ENCODE data around the gene FGR. TPM values are rescaled to one million over a fixed set of nuclear protein-coding genes. Genes with fewer than 3 reads are reported as not detected.
A peak's percentile ranks its signal among the peaks of the same experiment; 100 is the strongest.

The FGR gene
- polyA plus RNA-seq, 1 of the 3 experiments (the other 2 are of a cell fraction) = not detected

DNA sequence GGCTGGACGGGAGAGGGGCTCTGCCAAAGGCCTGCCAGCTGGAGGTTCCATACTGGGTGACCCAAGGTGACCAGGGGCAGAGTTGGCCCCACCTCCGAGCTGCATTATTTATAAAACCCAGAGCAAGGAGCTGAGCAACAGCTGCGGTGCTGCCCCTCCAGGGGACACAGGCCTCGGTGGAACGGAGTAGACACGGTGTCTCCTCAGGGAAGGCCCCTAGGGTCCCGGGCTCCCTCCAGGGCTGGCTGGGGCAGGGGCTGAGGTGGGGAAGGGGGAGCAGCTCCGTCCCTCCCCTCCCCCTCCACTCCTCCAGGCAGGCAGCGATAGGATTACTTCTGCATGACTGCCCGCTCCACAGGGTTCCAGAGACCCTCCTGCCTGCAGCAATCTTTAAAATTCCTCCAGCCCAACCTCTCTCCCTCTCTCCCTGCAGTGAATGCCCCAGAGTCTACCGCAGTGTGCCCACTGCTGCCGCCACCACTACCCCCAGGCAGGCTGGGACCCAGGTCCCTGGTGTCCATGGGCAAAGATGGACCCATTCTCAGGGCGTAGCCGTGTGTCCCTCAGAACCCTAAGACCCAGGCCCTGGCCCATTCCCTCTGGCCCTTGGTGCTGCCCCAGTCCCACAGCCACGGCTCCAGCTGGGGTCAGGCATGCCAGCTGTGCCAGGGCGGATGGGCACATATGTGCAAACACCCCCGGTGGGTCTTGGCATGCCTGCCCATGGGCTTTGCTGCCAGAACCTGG lies 41.9 kb downstream of the FGR start:
- TF ChIP-seq TCF12 (IDR thresholded peaks at IDR 0.05) = no peak
- TF ChIP-seq, protein P1, sequence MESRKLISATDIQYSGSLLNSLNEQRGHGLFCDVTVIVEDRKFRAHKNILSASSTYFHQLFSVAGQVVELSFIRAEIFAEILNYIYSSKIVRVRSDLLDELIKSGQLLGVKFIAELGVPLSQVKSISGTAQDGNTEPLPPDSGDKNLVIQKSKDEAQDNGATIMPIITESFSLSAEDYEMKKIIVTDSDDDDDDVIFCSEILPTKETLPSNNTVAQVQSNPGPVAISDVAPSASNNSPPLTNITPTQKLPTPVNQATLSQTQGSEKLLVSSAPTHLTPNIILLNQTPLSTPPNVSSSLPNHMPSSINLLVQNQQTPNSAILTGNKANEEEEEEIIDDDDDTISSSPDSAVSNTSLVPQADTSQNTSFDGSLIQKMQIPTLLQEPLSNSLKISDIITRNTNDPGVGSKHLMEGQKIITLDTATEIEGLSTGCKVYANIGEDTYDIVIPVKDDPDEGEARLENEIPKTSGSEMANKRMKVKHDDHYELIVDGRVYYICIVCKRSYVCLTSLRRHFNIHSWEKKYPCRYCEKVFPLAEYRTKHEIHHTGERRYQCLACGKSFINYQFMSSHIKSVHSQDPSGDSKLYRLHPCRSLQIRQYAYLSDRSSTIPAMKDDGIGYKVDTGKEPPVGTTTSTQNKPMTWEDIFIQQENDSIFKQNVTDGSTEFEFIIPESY (IDR thresholded peaks at IDR 0.05; ENCODE audit: borderline replicate concordance, low read depth) = no peak
- TF ChIP-seq FOXJ3 (CRISPR knock-in tag; IDR thresholded peaks at IDR 0.05) = no peak
- TF ChIP-seq, protein P2, sequence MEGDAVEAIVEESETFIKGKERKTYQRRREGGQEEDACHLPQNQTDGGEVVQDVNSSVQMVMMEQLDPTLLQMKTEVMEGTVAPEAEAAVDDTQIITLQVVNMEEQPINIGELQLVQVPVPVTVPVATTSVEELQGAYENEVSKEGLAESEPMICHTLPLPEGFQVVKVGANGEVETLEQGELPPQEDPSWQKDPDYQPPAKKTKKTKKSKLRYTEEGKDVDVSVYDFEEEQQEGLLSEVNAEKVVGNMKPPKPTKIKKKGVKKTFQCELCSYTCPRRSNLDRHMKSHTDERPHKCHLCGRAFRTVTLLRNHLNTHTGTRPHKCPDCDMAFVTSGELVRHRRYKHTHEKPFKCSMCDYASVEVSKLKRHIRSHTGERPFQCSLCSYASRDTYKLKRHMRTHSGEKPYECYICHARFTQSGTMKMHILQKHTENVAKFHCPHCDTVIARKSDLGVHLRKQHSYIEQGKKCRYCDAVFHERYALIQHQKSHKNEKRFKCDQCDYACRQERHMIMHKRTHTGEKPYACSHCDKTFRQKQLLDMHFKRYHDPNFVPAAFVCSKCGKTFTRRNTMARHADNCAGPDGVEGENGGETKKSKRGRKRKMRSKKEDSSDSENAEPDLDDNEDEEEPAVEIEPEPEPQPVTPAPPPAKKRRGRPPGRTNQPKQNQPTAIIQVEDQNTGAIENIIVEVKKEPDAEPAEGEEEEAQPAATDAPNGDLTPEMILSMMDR (IDR thresholded peaks at IDR 0.05) = no peak
- TF ChIP-seq, protein P3, sequence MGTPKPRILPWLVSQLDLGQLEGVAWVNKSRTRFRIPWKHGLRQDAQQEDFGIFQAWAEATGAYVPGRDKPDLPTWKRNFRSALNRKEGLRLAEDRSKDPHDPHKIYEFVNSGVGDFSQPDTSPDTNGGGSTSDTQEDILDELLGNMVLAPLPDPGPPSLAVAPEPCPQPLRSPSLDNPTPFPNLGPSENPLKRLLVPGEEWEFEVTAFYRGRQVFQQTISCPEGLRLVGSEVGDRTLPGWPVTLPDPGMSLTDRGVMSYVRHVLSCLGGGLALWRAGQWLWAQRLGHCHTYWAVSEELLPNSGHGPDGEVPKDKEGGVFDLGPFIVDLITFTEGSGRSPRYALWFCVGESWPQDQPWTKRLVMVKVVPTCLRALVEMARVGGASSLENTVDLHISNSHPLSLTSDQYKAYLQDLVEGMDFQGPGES (IDR thresholded peaks at IDR 0.05; ENCODE audit: low read depth, low read length) = no peak
- no peak for TF ChIP-seq JUND (IDR thresholded peaks at IDR 0.05)
- TF ChIP-seq, protein P4, sequence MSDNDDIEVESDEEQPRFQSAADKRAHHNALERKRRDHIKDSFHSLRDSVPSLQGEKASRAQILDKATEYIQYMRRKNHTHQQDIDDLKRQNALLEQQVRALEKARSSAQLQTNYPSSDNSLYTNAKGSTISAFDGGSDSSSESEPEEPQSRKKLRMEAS (IDR thresholded peaks at IDR 0.05; ENCODE audit: low read depth) = no peak
- no peak for TF ChIP-seq MXI1 (IDR thresholded peaks at IDR 0.05; ENCODE audit: low read depth, low read length)
- no peak for TF ChIP-seq RXRA (IDR thresholded peaks at IDR 0.05; ENCODE audit: borderline replicate concordance, low read depth)
- no peak for TF ChIP-seq NRF1 (IDR thresholded peaks at IDR 0.05; ENCODE audit: low read depth, low read length)
- TF ChIP-seq RFX5 (IDR thresholded peaks at IDR 0.05; ENCODE audit: low read length) = no peak
- TF ChIP-seq NFIC (IDR thresholded peaks at IDR 0.05; ENCODE audit: borderline replicate concordance) = no peak
- TF ChIP-seq, protein P5, sequence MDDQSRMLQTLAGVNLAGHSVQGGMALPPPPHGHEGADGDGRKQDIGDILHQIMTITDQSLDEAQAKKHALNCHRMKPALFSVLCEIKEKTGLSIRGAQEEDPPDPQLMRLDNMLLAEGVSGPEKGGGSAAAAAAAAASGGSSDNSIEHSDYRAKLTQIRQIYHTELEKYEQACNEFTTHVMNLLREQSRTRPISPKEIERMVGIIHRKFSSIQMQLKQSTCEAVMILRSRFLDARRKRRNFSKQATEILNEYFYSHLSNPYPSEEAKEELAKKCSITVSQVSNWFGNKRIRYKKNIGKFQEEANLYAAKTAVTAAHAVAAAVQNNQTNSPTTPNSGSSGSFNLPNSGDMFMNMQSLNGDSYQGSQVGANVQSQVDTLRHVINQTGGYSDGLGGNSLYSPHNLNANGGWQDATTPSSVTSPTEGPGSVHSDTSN (IDR thresholded peaks at IDR 0.05) = no peak
- no peak for TF ChIP-seq FOSL2 (IDR thresholded peaks at IDR 0.05; ENCODE audit: borderline replicate concordance, low read depth)
- no peak for TF ChIP-seq MEF2A (IDR thresholded peaks at IDR 0.05; ENCODE audit: borderline replicate concordance, low read depth)
- no peak for TF ChIP-seq ELF1 (IDR thresholded peaks at IDR 0.05)
- no peak for TF ChIP-seq TAF1 (IDR thresholded peaks at IDR 0.05; ENCODE audit: borderline replicate concordance, low read depth, low read length)
- no peak for TF ChIP-seq CHD2 (IDR thresholded peaks at IDR 0.05; ENCODE audit: low read length, partially characterized antibody)
- TF ChIP-seq, protein P6, sequence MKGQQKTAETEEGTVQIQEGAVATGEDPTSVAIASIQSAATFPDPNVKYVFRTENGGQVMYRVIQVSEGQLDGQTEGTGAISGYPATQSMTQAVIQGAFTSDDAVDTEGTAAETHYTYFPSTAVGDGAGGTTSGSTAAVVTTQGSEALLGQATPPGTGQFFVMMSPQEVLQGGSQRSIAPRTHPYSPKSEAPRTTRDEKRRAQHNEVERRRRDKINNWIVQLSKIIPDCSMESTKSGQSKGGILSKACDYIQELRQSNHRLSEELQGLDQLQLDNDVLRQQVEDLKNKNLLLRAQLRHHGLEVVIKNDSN (IDR thresholded peaks at IDR 0.05; ENCODE audit: borderline replicate concordance, low read depth) = no peak
- no peak for TF ChIP-seq FOXM1 (IDR thresholded peaks at IDR 0.05; ENCODE audit: low read depth)
- Histone ChIP-seq H3K4me1 (ENCODE audit: control insufficient read depth in 1 of 2, insufficient read depth in 2 of 2, low read depth in 1 of 2, low read length in 1 of 2) (peaks cover 63 to 82% of the 10 kb centered on the region in 2 experiments), H3K9ac (no peak overlapping the region), H3K4me2 (no peak overlapping the region), H3F3A (replicated peaks; ENCODE audit: insufficient read depth) (peaks cover 3% of the 10 kb centered on the region), H3K9me3 (no peaks in the 10 kb centered on the region), H3K27me3 (ENCODE audit: insufficient read depth) (no peaks in the 10 kb centered on the region), H3K9me2 (no peaks in the 10 kb centered on the region), H3K4me3 (ENCODE audit: low read depth in 2 of 2, low read length in 1 of 2) (no peak overlapping the region), H3K79me2 (ENCODE audit: insufficient read depth) (peaks cover 88% of the 10 kb centered on the region), H4K20me1 (ENCODE audit: insufficient read depth) (peaks cover 74% of the 10 kb centered on the region), H3K27ac (ENCODE audit: low read depth in 2 of 2, low read length in 1 of 2) (peak overlapping the region in 1 of 2 experiments; percentile 2; a peak in 1 of 4 replicates), H2AFZ (ENCODE audit: low read depth) (no peak overlapping the region), H3K36me3 (replicated peaks in 1 of 2; ENCODE audit: control insufficient read depth in 1 of 2, insufficient read depth in 2 of 2, low read length in 1 of 2) (no peaks in the 10 kb centered on the region)
- DNase-seq = no peak
- 94% methylated on average over 7 of the region's 17 CpGs for WGBS (ENCODE audit: low lambda C conversion rate)
- ChIA-PET CTCF (interaction anchor here (1.0 to 27.7 kb wide), 7 partner anchors 9 to 296 kb away, joined by 3 to 603 read pairs (median 4); no protein-coding TSS in a partner anchor), POLR2A (no interaction called here)
